Spleen (tissue), 11 donors: Measurements from ENCODE around the gene EVA1C. TPM values are rescaled to one million over a fixed set of nuclear protein-coding genes. Genes with fewer than 3 reads are reported as not detected.
"Not testable (repeated sequence)": the region's sequence is repeated elsewhere in the genome, so short reads cannot be mapped to it uniquely, and the experiment has no call there.

Source experiments
- DNase-seq: peaks from one replicate; pipeline ENCODE4 v3.0.0-alpha.2; 2020
- H3K27ac ChIP-seq, 8 donors: fragments of 200-600 bp; sonication (generic) in 7 of 8; 1 replicate in 4 of 8; 2 replicates in 4 of 8; pipeline versions ENCODE4 v1.5.0 to v1.8.0; 2016 to 2021; ENCODE audit warnings: inconsistent platforms in 4 of 8, mild to moderate bottlenecking in 4 of 8, moderate library complexity in 1 of 8
- H3K27me3 ChIP-seq, 7 donors: fragments of 200-600 bp; sonication (generic) in 6 of 7; replicated peaks in 1 of 7; 1 replicate in 4 of 7; 2 replicates in 3 of 7; pipeline versions ENCODE4 v1.5.0 to v1.8.0; 2016 to 2021; ENCODE audit warnings: inconsistent platforms in 3 of 7, mild to moderate bottlenecking in 1 of 7
- H3K36me3 ChIP-seq, 6 donors: fragments of 200-600 bp; sonication (generic) in 5 of 6; 1 replicate in 4 of 6; 2 replicates in 2 of 6; pipeline versions ENCODE4 v1.5.0 to v1.8.0; 2016 to 2021; ENCODE audit warnings: inconsistent platforms in 2 of 6
- H3K4me1 ChIP-seq, 6 donors: fragments of 200-600 bp; sonication (generic) in 5 of 6; 1 replicate in 3 of 6; 2 replicates in 3 of 6; pipeline versions ENCODE4 v1.5.0 to v1.8.0; 2016 to 2021; ENCODE audit warnings: inconsistent platforms in 3 of 6
- H3K4me3 ChIP-seq, 8 donors: fragments of 200-600 bp; sonication (generic) in 7 of 8; 1 replicate in 4 of 8; 2 replicates in 4 of 8; pipeline versions ENCODE4 v1.5.0 to v1.8.0; 2016 to 2021; ENCODE audit warnings: inconsistent platforms in 4 of 8, mild to moderate bottlenecking in 4 of 8, moderate library complexity in 2 of 8
- H3K9me3 ChIP-seq, 8 donors: fragments of 200-600 bp; sonication (generic) in 7 of 8; 1 replicate in 4 of 8; 2 replicates in 4 of 8; pipeline versions ENCODE4 v1.5.0 to v1.8.0; 2016 to 2021; ENCODE audit warnings: inconsistent platforms in 4 of 8
- CTCF ChIP-seq, 11 experiments: fragments of 200-600 bp in 7 of 11; fragments of 450-650 bp in 4 of 11; sonication (generic) in 4 of 11; IDR thresholded peaks in 8 of 11; conservative IDR thresholded peaks in 3 of 11; 1 replicate in 7 of 11; 2 replicates in 4 of 11; pipeline versions ENCODE4 v1.4.0 to v1.8.0; 2016 to 2021; ENCODE audit warnings: antibody characterized with exemption in 11 of 11, inconsistent platforms in 4 of 11, mild to moderate bottlenecking in 1 of 11
- POLR2A ChIP-seq, 3 donors: fragments of 450-650 bp; IDR thresholded peaks; one replicate each; pipeline ENCODE4 v1.5.1; 2017; ENCODE audit warnings: antibody characterized with exemption in 3 of 3, mild to moderate bottlenecking in 1 of 3
- POLR2AphosphoS5 ChIP-seq, 3 donors: sonication (generic); formaldehyde crosslinking; IDR thresholded peaks; one replicate each; pipeline ENCODE4 v1.5.1; 2017; ENCODE audit warnings: antibody characterized with exemption in 3 of 3
- WGBS, 5 donors: extraction: QIAGEN DNeasy Blood & Tissue Kit in 3 of 5; methylation state at CpG; one replicate each; pipeline versions ENCODE4 v1.1.5 to v1.1.7; 2013 to 2018; 5-methylcytosine and 5-hydroxymethylcytosine counted together
- intact Hi-C: fragments of 100-400 bp; cut with DNase I; formaldehyde crosslinking; loops from one replicate; pipeline ENCODE4 v1.15.0; 2023; ENCODE audit warnings: low total_unique reads
- polyA plus RNA-seq, 3 donors: library from polyadenylated mRNA; stranded (reverse); fragments of 200-250 nt; gene quantifications; one replicate each; pipeline ENCODE4 v1.2.1, GENCODE V29; 2013
- total RNA-seq, 7 donors: library from RNA; depleted of rRNA in 3 of 7; stranded (reverse); fragments of >200 nt in 3 of 7; fragmentation: NEBNext Ultra II Directional in 4 of 7; extraction: Animal tissue kit (Norgen Biotek cat#: 25700) in 4 of 7; gene quantifications; one replicate each; pipeline versions ENCODE4 v1.1.0 to v1.2.1, GENCODE V29; 2016 to 2021
- donor health status: healthy with polysubstance abuse.
- donor health status: DM: no; HTN: no; CAD: no; lungs with moderate emphysema.
- donor health status: DM: no; HTN: no; CAD: no.
- donor health status: Bipolar disorder and iron deficiency.
- donor health status: healthy.
- donor health status: DM: no; HTN: no; CAD: no.
- donor health status: DM: yes; HTN: yes; CAD: no.

EVA1C gene
- total and polyA plus RNA-seq, 10 donors, result 11.9 to 39.4 (median 25.4) TPM

GRCh38 chr21:32558106-32558505 lies 145.6 kb downstream of the EVA1C start:
- WGBS, 5 donors, result 72 to 87% (median 79%) methylated on average over 3 of the region's 3 CpGs
- H3K36me3 ChIP-seq, result no peaks in the 10 kb centered on the region
- H3K9me3 ChIP-seq, result no peaks in the 10 kb centered on the region
- no peak for TF ChIP-seq POLR2A (IDR thresholded peaks at IDR 0.05)
- TF ChIP-seq POLR2AphosphoS5 (IDR thresholded peaks at IDR 0.05), result no peak
- no peaks in the 10 kb centered on the region for H3K27me3 ChIP-seq
- intact Hi-C loops, result no loop called here
- H3K4me1 ChIP-seq, result no peaks in the 10 kb centered on the region
- no peak overlapping the region for H3K4me3 ChIP-seq
- DNase-seq, result no peak
- H3K27ac ChIP-seq, result no peak overlapping the region

DNA sequence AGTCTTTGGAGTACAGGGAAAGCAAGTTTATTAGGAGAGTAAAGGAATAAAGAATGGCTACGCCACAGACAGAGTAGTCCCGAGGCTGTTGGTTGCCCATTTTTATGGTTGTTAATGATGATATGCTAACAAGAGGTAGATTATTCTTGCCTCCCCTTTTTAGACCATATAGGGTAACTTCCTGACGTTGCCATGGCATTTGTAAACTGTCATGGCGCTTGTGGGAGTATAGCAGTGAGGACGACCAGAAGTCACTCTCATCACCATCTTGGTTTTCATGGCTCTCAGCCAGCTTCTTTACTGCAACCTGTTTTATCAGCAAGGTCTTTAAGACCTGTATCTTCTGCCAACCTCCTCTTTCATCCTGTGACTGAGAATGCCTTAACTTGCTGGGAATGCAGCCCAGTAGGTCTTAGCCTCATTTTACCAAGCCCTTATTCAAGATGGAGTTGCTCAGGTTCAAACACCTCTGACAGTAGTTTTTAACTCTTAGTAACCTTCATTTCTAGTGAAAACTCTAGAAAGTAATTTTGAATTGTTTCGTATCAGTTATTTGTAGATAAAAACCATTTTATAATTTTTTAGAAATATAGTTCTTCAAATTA lies 146.6 kb downstream of the EVA1C start:
- H3K4me1 ChIP-seq, result no peaks in the 10 kb centered on the region
- H3K27me3 ChIP-seq, result no peaks in the 10 kb centered on the region
- H3K27ac ChIP-seq, result no peak overlapping the region
- intact Hi-C loops, result no loop called here
- H3K4me3 ChIP-seq, result no peak overlapping the region
- 85 to 92% (median 90%) methylated on average over 6 of the region's 6 CpGs for WGBS, 5 donors
- no peaks in the 10 kb centered on the region for H3K36me3 ChIP-seq
- H3K9me3 ChIP-seq, result peaks cover 0 to under 1% (median 0%) of the 10 kb centered on the region in 8 donors
- no peak for DNase-seq
- TF ChIP-seq POLR2A (IDR thresholded peaks at IDR 0.05) (no peak), POLR2AphosphoS5 (IDR thresholded peaks at IDR 0.05) (no peak), CTCF (IDR thresholded peaks at IDR 0.05 in 8 of 11, conservative IDR thresholded peaks at IDR 0.05 in 3 of 11) (no peak)

GRCh38 chr21:32560896-32561295 lies 148.4 kb downstream of the EVA1C start:
- Histone ChIP-seq H3K4me1 (no peaks in the 10 kb centered on the region), H3K27me3 (no peaks in the 10 kb centered on the region), H3K9me3 (peaks cover 0 to 16% (median 11%) of the 10 kb centered on the region in 8 donors), H3K4me3 (no peak overlapping the region), H3K36me3 (no peaks in the 10 kb centered on the region), H3K27ac (no peak overlapping the region)
- TF ChIP-seq CTCF (IDR thresholded peaks at IDR 0.05 in 8 of 11, conservative IDR thresholded peaks at IDR 0.05 in 3 of 11) (no peak), POLR2AphosphoS5 (IDR thresholded peaks at IDR 0.05) (no peak), POLR2A (IDR thresholded peaks at IDR 0.05) (no peak)
- no peak for DNase-seq
- intact Hi-C loops, result no loop called here
- WGBS, 5 donors, result 94 to 99% (median 96%) methylated on average over 3 of the region's 3 CpGs

DNA sequence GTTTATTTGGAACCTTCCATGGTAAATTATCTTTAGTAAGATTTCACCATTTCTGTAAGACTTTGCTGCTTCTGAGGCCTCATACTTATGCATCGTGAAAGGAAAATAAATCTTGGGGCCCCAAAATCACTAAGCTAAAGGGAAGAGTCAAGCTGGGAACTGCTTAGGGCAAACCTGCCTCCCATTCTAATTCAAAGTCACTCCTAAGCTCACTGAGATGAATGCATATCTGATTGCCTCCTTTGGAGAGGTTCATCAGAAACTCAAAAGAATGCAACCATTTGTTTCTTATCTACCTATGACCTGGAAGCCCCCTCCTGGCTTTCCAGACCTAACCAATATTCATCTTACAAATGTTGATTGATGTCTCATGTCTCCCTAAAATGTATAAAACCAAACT lies 149.0 kb downstream of the EVA1C start:
- DNase-seq, H3K27me3 ChIP-seq, H3K36me3 ChIP-seq, intact Hi-C loops, H3K4me3 ChIP-seq, H3K4me1 ChIP-seq, H3K27ac ChIP-seq: not testable (repeated sequence)
- H3K9me3 ChIP-seq, result peaks cover 0 to 16% (median 11%) of the 10 kb centered on the region in 8 donors
- 87 to 92% (median 92%) methylated on average over 1 of the region's 1 CpG for WGBS, 5 donors

GRCh38 chr21:32562426-32562825 lies 149.9 kb downstream of the EVA1C start:
- Histone ChIP-seq H3K27ac (peak overlapping the region in 1 of 8 donors; percentile 4), H3K4me3 (no peak overlapping the region), H3K36me3 (no peaks in the 10 kb centered on the region), H3K4me1 (no peaks in the 10 kb centered on the region), H3K27me3 (peaks cover 0 to 7% (median 0%) of the 10 kb centered on the region in 7 donors), H3K9me3 (peaks cover 0 to 16% (median 11%) of the 10 kb centered on the region in 8 donors)
- WGBS, 5 donors, result 56 to 67% (median 64%) methylated on average over 5 of the region's 5 CpGs
- DNase-seq, result no peak
- no peak for TF ChIP-seq POLR2AphosphoS5 (IDR thresholded peaks at IDR 0.05)
- TF ChIP-seq CTCF (IDR thresholded peaks at IDR 0.05 in 8 of 11, conservative IDR thresholded peaks at IDR 0.05 in 3 of 11), result peak in 5 of 11 experiments; percentile 8 to 40 (median 13)
- TF ChIP-seq POLR2A (IDR thresholded peaks at IDR 0.05), result no peak
- intact Hi-C loops, result no loop called here
